GM21390 (cell line): ENCODE results near the gene CSAG1.
"Not testable (repeated sequence)": the region's sequence is repeated elsewhere in the genome, so short reads cannot be mapped to it uniquely, and the experiment has no call there.

ENCODE experiments used
- ATAC-seq: cut with Tn5 transposase; IDR thresholded peaks from one replicate; pipeline ENCODE4 v1.9.1; 2021; ENCODE audit not compliant: unreplicated experiment

Gene CSAG1

GRCh38 chrX:152700390-152700789 is 33.1 kb downstream of the CSAG1 start:
- ATAC-seq, result not testable (repeated sequence)

GRCh38 chrX:152697952-152698931 is 35.3 kb downstream of the CSAG1 start, which contains the start of gene MAGEA3:
Gene MAGEA3 (plus strand): TSS chrX:152698794. CDS start chrX:152700833, 2,039 bp downstream.
- not testable (repeated sequence) for ATAC-seq

GRCh38 chrX:152681012-152681411 is 52.5 kb downstream of the CSAG1 start:
- peak; percentile 67 for ATAC-seq
